CD4-positive, alpha-beta T cell treated with Interferon gamma for 1 hour (primary cell): ENCODE measurements around the gene MID2.
"Not testable (repeated sequence)": the region's sequence is repeated elsewhere in the genome, so short reads cannot be mapped to it uniquely, and the experiment has no call there.

Source experiments
- DNase-seq: peaks from one replicate; pipeline ENCODE4 v3.0.0-alpha.2; 2020

Gene MID2

DNA sequence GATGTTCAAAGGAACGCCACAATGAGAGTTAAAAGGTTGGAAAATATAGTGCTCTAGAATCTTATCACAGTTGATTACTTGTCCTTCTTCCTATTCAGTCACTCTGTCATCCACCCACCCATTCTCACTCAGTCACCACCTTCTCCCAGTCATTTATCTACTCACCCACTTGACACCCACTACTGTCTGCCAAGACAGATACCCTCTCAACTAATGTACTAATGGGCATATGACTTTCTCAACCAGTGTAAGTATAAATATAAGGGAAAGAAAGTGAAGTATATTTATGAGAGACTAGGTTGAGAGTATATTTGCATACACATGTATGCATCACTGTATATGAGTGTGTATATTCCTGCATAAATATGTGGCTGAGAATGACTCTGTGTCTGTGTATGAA lies 20.0 kb downstream of the MID2 start:
- no peak for DNase-seq

DNA sequence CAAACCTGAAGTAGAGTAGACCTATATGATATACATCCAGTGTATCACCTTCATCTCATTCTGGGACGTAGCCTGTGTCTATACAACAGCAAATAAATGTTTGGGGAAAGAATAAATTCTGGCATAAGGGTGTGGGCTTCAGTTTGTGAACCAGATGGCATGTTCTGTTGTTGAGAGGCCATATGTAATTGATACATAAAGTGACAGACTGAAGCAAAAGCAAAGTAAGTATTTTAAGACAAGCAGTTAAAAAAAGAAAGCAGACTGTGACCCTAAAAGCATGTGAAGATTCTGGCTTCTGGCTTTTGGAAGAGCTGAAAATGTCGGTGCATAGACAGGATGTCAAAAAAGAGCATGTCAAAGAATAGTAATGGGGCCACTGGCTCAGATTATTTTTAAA lies 22.9 kb downstream of the MID2 start:
- DNase-seq: no peak

DNA sequence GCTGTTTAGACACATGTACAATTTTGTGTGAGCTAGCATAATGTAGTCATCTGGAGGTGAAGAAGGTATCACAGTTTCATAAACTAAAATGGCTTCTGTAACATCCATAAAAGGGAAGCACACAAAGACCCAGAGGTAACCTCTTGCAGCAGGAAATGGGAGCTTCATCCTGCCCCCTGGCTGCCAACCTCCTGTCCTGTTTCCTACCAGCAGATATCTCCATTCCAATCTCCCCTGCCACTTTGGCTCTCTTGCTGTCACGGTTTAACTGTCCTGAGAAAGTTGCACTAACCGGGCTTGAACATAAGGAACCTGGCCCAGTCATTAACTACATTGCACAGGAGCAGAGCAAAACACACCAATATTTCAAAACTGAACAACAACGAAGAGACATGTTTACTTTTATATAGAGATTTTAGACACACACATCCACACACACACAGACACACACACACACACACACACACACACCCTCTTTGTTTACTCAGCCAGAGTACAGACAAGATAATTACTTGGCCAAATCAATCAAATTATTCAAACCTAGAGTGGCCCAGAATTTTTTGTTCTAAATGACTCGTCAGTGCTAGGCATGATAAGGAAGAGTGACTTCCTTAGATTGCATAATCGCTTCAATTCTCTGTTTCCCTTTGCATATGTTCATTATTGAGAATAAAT lies 24.2 kb downstream of the MID2 start:
- no peak for DNase-seq

- DNase-seq: no peak
These were observed 24.7 kb downstream of the MID2 start for GRCh38 chrX:107850422-107850765.

DNA sequence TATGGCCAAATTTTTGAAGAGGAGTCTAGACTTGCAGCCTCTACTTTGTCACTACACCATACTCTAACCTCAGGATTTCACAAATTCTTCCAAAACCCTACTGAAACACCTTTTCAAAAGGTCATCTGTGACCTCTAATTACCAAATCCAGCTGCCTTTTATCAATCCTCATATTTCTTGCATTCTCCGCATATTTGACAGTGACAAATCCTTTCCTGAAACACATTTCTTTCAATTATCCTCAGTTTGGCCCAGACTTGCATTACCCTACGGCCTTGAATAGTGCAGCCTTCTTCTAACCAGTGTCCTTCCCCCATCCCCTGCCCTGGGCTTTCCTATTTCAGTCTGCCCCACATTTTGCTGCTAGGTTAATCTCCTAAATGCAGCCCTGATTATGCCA lies 25.5 kb downstream of the MID2 start:
- no peak for DNase-seq

- DNase-seq: not testable (repeated sequence)
These were observed 26.0 kb downstream of the MID2 start for GRCh38 chrX:107851665-107852064.

DNA sequence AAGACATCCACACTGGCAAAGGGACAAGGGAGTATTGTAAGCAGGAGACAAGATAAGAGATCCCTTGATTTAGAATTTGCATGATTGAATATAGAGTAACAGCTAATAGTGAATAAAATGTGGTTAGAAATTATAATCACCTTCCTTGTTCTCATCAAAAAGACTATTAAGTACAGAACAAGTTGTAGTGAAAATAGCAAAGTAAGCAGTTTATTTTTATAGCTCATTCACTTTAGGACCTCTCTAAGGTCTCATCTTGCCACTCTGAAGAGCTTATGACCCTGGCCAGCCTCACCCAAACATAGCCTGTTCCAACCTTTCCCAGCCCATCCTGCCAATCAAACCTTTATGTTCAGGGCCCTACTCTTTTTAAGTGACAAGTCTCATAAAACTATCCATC lies 30.6 kb downstream of the MID2 start:
- no peak for DNase-seq

GRCh38 chrX:107857041-107857440 lies 31.4 kb downstream of the MID2 start:
- not testable (repeated sequence) for DNase-seq

DNA sequence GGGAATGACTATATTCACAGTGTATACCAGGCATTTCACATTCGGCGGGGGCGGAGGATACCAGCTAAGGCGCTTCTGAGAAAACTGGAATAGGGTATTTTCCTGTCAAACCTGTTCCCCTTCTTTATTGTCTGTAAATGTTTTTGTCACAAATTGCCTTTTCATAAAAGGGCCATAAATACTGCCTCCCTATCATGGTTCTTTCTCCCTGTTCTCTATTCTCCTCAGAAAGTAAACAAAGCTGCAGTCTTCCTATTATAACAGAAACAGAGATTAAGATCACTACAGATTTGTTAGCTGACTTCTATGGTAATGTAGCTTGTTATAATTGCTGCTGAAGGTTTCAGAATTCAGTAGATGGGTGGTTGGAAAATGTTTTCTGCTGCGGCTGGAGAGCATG lies 32.2 kb downstream of the MID2 start:
- DNase-seq: no peak

DNA sequence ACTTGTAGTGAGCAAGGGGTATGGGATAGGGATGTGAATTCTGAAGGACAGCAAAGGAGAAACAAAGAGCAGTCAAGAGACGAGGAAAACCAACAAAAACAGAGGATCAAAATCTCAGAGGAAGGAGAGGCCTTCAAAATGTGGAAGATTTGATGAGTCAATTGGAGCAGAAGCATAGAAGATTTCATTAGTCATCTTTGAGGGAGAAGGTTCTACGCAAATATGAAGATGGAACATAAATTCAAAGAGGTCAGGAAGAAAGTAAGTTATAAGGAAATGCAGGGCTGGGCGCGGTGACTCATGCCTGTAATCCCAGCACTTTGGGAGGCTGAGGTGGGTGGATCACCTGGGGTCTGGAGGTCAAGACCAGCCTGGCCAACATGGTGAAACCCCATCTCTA lies 35.4 kb downstream of the MID2 start:
- DNase-seq: no peak

DNA sequence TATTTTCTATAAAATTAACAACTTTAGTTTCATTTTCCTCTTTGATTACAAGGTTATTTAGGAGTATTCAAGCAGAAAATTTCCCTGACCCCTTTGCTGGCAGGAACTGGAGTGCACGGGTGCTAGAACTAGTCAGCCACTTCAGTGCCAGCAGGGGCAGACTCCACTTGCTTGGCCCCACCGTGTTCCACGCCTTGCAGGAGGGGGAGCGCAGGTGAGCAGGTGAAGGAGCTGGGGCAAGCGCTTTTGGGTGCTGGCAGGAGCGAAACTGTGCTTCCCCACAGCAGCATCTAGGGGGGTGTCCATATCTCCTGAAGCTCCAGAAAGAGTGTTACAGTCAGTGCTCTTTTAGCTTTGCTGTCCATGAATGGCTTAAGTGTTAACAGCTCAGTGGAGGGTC lies 45.5 kb downstream of the MID2 start:
- no peak for DNase-seq

GRCh38 chrX:107878106-107878505 lies 52.4 kb downstream of the MID2 start:
- no peak for DNase-seq

DNA sequence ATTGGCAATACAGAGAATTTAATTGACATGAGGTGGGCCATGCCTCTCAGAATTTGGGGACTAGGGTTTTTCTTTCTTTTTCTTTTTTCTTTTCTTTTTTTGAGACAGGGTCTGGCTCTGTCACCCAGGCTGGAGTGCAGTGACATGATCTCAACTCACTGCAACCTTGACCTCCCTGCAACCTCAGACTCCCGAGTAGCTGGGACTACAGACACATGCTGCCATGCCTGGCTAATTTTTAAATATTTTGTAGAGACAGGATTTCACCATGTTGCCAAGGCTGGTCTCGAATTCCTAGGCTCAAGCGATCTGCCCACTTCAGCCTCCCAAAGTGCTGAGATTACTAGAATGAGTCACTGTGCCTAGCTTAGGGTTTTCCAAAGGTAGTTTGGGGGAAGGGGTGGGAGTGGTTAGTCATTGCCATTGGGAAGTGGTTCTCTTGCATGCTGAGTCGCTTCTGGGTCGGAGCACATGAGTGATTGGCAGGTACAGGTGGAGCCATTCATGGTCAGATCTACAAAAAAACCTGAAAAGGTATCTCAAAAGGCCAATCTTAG lies 54.5 kb downstream of the MID2 start:
- no peak for DNase-seq

GRCh38 chrX:107894038-107894437 lies 68.4 kb downstream of the MID2 start:
- DNase-seq: no peak

DNA sequence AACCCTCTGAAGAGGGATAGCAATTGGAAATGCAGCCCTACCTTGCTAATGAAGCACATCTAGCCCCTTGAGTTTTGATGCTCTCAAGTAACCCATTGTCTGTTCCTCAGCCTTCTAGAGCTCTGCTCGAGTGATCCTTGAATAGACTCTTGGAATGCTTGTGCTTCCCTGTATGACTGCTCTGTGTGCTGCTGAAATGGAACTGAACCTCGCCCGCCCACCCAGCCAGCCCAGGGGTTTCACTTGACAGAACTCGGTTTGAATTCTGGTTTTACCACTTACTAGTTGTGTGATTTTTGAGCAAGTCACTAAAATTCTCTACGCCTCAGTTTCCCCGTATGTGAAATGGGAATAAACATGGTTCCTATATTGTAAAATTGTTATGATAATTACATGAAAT lies 77.1 kb downstream of the MID2 start:
- no peak for DNase-seq

GRCh38 chrX:107905366-107905765 lies 79.7 kb downstream of the MID2 start:
- DNase-seq: no peak

GRCh38 chrX:107924136-107924746 lies 98.6 kb downstream of the MID2 start:
- no peak for DNase-seq

- no peak for DNase-seq
These were observed 108.6 kb downstream of the MID2 start for GRCh38 chrX:107934262-107934661.

DNA sequence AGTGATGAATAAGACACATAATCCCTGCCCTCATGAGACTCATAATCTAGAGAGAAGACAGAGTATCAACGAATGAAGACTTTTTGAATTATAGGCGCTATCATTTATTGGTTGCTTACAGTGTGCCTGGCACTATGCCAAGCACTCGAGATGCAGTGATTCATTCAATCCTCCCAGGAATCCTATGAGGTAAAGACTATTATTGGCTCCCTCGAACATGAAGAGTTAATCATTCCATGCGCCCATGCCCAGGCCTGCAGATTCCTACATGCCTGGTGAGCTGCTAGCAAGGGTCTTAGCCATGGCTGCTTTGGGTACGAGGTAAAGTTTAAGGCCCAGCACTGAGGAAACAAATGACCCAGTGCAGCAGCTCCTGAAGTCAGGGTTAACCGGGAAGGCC lies 109.5 kb downstream of the MID2 start:
- DNase-seq: no peak

DNA sequence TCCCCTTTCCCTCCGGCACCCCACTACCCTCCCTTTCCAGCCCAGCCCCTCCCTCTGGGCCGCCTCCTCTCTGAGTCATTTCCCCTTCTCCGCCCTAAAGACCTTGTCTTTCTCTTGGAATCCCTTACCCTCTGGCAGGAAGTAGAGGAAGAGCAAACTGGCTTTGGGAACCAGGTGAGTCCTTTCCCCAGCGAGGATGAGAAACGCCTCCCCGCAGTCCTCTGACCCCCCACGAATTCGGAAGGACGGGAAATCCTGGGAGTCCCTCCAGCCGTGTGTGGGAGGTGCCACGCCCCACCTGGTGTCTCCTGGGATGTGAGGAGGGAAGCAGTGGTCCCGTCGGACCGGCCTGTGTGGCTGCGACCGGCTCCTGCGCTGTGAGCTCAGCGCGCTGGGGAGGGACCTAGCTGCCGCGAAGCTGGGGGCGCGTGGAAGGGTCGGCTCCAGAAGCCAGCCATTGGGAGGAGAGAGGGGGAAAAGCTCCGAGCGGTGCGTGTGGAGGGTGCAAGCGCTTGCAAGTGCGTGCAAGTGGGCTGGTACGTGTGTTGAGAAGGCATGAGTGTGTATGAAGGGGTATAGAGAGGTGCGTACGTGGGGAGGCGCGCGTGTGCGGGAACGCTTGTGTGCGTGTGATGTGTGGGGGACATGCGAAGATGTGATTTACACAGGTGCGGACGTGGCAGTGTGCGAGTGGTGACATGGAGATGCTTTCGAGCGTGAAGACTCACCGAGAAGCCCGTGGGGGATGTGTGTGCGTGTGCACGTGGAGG lies 110.2 kb downstream of the MID2 start:
- no peak for DNase-seq

DNA sequence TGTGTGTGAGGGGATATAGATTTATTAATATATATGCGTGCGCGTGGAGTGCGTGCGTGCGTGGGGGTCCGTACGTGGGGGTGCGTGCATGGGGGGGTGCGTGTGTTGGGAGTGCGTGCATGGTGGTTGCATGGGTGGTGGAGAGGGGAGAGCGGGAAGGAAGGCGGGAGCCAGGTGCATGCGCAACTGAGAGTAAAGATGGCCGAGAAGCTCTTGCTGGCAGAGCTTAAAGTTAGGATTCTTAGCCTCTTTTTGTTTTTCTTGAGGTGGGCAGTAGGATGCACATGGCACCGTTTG lies 110.7 kb downstream of the MID2 start:
- DNase-seq: no peak

DNA sequence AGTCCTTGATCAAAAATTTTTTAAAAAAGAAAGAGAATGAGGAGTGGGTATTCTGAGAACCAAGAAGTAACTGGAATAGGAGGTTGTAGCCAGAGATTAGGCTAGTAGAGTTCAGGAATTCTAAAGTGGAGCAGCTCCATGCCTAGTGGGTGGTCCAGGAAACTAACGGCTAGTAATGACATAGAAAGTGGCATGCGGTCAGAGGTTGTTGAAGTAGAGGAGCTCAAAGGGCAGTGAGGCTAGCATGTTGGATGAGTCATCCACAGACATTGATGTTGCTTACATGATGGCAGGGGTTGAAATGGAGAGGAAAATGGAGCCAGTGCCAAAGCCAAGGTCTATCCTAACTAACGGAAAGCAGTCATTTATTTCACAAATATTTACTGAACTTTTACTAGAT lies 114.4 kb downstream of the MID2 start:
- DNase-seq: no peak

GRCh38 chrX:107955337-107955736 lies 129.7 kb downstream of the MID2 start:
- not testable (repeated sequence) for DNase-seq

DNA sequence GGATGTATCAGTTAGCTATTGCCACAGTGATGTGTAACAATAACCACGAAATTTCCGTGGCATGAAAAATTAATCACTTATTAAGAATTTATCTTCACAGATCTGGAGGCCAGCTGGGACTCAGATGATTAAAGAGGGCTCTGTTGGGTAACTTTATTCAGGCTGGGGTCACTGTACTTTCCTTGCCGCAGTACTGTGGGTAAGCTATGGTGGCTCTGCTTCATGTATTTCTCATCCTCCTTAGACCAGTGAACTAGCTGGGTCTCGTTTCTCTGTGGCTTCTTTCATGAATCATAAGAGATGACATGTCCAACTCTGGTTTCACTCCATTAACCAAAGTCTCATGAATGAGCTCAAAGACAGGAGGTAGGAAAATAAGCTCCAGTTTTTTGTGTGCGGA lies 143.0 kb downstream of the MID2 start:
- no peak for DNase-seq
